Sciatic nerve (tissue), 2 donors: ENCODE data around the gene LMTK2. TPM values are rescaled to one million over a fixed set of nuclear protein-coding genes. Genes with fewer than 3 reads are reported as not detected.

Experiments
- ATAC-seq: fragments of 200-7000 bp; cut with Tn5 transposase; one replicate; pipeline ENCODE4 v1.9.1; 2020; ENCODE audit warnings: mild to moderate bottlenecking, moderate library complexity
- DNase-seq: peaks from one replicate; pipeline ENCODE4 v3.0.0-alpha.2; 2020; ENCODE audit warnings: low spot score
- intact Hi-C: fragments of 100-400 bp; cut with DNase I; formaldehyde crosslinking; loops from one replicate; pipeline ENCODE4 v1.14.2; 2022
- total RNA-seq: library from RNA; stranded (reverse); fragmentation: NEBNext Ultra II Directional; extraction: Animal tissue kit (Norgen Biotek cat#: 25700); gene quantifications from one replicate; pipeline ENCODE4 v1.2.1, GENCODE V29; 2021
- donor health status: DM: no; HTN: no; CAD: no.
- donor health status: DM: no; HTN: no; CAD: no.

Gene LMTK2
- total RNA-seq, 1 donor from 2014 or later, result 14.5 TPM

DNA sequence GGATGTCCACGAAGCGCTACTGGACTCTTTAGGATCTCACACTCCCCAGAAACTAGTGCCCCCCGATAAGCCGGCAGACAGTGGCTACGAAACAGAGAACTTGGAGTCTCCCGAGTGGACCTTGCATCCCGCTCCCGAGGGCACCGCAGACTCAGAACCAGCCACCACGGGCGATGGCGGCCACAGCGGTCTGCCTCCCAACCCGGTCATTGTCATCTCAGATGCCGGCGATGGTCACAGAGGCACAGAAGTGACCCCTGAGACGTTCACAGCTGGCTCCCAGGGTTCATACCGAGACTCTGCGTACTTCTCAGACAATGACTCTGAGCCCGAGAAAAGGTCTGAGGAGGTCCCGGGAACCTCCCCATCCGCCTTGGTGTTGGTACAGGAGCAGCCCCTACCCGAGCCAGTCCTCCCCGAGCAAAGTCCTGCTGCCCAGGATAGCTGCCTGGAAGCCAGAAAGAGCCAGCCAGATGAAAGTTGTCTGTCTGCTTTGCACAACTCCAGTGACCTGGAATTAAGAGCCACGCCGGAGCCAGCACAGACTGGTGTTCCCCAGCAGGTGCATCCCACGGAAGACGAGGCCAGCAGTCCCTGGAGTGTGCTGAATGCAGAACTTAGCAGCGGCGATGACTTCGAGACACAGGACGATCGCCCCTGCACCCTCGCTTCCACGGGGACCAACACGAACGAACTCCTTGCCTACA lies 87.0 kb downstream of the LMTK2 start:
- no peak for ATAC-seq
- intact Hi-C loops, result no loop called here
- DNase-seq, result no peak

DNA sequence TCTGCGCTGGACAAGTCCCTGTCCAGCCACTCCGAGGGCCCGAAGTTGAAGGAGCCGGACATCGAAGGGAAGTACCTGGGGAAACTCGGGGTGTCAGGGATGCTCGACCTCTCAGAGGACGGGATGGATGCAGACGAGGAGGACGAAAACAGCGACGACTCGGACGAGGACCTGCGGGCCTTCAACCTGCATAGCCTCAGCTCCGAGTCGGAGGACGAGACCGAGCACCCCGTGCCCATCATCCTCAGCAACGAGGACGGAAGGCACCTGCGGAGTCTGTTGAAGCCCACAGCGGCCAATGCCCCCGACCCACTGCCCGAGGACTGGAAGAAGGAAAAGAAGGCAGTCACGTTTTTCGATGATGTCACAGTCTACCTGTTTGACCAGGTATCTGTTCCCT lies 87.5 kb downstream of the LMTK2 start:
- intact Hi-C loops, result no loop called here
- ATAC-seq (no peak), DNase-seq (no peak)

DNA sequence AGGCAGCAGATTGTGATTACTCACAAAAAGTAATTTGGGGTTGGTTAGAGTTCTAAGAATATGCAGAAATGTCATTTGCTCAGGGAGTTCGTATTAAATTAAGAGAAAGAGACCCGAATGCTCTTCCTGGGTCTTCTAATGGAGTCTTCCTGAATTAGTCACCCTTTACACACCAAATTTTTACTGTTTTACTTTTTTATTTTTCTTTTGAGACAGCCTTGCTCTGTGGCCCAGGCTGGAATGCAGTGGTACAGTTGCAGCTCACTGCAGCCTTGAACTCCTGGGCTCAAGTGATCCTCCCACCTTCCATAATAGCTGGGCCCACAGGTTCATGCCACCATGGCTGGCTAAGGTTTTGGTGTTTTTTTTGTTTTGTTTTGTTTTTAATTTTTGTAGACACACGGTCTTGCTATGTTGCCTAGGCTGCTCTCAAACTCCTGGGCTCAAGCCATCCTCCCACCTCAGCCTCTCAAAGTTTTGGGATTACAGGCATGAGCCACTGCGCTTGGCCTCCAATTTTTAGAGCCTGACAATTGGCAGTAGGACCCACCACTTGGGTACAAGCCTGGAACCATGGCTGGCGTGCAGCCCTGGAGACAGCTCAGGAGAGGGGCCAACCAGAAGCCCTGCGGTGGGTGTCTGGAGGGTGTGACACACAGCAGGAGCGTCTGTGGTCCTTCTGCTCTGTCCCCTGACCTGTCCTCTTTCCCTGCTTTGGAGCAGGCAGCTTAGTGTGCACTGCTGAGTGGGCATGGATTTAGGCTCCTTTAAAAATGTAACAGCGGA lies 88.2 kb downstream of the LMTK2 start:
- intact Hi-C loops, result no loop called here
- DNase-seq (no peak), ATAC-seq (no peak)

DNA sequence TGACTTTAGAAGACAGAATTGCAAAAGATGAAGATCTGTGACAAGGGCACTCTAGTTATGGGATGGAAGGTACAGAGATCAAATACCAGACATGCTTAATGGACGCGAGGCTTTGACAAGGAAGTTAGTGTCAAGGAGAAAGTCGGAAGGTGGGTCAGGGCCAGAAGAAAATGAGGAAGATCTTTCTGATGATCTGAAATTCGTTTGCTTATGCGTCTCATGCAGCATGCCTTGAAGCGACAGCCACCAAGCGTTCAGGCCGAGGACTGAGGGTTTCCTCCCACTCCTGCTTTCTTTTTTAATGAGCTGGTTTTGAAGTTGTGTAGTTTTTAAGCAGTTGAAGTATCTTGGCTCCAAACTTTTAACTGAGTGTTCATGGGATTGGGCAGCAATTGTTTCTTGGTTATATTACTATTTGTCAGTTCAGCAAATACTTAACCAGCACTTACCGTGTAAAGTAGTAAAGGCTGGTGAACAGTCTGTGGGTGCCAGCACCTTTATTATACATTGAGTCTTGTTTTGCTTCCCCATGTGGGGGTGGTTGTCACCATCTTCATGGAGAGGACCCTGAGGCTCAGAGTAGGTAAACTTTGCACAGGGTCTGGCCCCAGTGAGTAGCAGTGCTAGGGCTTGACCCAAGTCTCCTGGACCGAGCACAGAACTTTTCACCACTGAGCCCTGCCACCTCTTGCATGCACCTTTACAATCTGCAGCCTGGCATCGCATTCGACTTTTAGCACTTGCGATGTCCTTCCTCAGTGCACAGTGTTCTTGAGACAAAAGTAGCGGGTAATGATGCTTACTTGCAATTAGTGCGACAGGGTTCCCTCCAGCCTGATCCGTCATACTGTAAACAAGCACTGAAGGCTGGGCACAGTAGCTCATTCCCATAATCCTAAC lies 90.3 kb downstream of the LMTK2 start:
- ATAC-seq (no peak), DNase-seq (no peak)
- intact Hi-C loops, result no loop called here

DNA sequence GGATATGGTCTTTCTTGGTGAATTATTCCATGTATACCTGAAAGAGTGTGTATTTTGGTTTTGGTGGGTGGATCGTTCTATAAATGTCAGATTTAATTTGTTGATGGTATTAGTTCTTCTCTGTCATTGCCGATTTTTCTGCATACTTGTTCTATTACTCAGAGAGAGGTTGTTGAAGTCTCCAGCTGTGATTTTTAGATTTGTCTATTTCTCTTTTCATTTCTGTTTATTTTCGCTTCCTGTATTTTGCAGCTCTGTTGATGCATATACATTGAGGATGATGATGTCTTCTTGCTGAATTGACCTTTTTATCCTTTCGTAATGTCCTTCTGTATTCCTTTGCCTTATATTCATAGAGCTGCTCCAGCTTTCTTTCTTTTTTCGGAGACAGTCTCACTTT lies 92.5 kb downstream of the LMTK2 start:
- intact Hi-C loops, result no loop called here
- DNase-seq (no peak), ATAC-seq (no peak)

DNA sequence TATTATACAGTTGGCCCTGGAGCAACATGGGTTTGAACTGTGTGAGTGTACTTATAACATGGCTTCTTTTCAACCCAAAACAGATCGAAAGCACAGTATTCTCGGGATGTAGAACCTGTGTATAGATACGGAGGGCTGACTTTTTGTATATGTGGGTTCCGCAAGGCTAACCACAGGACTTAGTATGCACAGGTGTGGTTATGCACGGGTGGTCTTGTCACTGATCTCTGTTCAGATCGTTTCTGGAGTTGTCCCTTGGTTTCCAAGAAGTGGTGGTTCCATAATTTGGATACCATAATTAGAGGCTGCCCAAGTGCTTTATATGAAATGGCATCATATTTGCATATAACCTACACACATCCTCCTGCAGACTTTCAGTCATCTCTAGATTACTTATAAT lies 93.7 kb downstream of the LMTK2 start:
- ATAC-seq, result no peak
- intact Hi-C loops, result no loop called here

DNA sequence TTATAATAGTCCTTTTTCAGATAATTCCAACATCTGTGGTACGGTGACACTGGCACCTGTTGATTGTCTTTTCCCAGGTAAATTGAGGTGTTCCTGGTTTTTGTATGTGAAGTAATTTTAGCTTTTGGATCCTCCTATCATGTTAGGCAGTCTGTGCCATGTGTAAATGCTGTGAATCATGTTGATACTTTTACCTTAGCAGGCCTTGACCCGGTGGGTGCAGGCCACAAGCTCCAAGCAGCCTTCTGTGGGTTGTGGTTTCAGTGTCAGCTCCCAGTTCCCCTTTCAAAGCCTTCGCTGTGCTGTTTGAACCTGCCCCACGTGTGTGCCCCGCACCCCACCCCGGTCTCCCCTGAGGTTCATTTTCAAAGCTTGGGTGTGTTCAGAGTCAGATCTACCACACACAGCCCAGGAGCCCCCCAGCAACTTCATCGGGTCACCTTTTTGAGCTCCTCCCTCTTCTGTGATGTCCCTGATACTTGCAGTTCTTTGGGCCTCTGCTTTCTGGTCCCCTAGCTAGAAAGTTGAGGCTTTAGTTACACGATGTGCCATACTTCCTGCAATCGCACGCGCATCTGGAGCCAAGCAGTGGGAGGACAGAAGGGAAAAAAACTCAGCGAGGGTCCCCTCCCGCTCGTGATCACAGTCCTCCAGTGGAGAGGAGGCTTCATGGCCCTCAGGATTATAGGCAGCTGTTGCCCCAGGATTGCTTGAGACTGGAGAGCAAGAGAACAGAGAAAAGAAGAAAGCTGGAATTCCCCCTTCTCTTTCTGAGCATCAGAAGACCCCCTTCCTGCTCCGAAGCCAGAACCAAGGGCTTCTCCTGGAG lies 95.9 kb downstream of the LMTK2 start:
- DNase-seq, result no peak
- ATAC-seq, result no peak
- intact Hi-C loops, result no loop called here

More for the DNA sequence above, 93.7 kb downstream of the LMTK2 start:
- no peak for DNase-seq

DNA sequence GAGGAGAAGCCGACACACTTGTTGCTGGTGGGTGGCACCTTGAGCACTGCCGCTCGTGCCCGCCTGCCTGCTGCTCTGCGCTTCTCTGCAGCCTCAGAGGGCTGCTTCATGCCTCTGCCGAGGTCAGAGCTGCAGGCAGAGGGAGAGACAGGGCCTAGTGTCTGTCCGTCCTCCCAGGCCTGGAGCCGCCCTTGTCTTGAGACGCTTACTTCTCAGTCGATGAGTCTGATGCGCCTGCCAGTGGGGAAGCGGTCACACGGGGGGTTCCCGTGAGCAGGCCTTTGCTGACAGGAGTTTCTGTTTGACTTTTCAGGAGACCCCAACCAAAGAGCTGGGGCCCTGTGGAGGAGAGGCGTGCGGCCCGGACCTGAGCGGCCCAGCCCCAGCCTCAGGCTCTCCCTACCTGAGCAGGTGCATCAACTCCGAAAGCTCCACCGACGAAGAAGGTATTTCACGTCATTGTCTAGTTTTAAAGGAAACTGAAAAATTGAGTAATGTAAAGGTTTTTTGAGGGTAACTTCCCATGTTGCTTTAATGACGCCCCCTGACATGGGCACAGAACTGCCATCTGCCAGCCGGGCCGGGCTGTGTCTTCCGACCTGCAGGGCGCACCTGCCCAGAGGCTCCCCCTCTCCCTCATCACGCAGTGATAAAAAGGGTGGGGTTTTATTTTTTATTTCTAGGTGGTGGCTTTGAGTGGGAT lies 96.8 kb downstream of the LMTK2 start:
- DNase-seq (no peak), ATAC-seq (no peak)
- intact Hi-C loops, result no loop called here

DNA sequence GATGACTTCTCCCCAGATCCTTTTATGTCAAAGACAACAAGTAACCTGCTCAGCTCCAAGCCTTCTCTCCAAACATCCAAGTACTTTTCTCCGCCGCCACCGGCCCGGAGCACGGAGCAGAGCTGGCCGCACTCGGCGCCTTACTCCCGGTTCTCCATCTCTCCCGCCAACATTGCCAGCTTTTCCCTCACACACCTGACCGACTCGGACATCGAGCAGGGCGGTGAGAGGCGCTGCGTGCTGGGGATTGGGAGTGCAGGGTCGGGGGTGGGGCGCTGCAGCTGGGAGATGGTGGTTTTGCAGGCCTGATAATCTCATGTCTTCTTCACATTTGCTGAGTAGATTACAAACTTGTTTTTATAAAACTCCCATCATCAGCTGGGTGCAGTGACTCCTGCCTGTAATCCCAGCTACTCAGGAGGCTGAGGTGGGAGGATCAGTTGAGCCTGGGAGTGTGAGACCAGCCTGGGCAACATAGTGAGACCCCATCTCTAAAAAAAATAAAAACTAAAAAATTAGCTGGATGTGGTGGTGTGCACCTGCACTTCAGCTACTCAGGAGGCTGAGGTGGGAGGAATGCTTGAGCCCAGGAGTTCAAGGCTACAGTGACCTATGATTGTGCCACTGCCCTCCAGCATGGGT lies 97.4 kb downstream of the LMTK2 start:
- intact Hi-C loops, result no loop called here
- ATAC-seq, result no peak

DNA sequence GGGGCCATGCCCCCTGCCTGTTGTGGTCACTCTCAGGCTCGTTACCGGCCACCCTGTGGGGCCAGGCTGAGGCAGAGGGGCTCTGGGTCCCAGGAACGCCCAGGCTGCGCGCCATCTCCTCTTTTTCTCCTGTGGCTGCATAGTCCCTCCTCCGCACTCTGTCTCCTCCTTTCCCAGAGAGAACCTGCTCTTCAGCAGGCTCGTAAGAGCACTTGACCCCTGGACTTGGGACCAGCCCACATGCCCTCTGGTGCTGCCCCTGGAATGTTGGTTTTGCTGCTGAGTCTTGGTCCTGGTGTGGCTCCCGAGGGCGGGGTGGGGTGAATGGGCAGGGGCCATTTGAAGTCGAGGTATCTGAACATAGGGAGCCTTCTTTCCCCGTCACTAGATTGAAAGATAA lies 98.0 kb downstream of the LMTK2 start:
- no peak for DNase-seq
- ATAC-seq, result no peak
- intact Hi-C loops, result no loop called here

More for the DNA sequence above, 97.4 kb downstream of the LMTK2 start:
- DNase-seq, result no peak

DNA sequence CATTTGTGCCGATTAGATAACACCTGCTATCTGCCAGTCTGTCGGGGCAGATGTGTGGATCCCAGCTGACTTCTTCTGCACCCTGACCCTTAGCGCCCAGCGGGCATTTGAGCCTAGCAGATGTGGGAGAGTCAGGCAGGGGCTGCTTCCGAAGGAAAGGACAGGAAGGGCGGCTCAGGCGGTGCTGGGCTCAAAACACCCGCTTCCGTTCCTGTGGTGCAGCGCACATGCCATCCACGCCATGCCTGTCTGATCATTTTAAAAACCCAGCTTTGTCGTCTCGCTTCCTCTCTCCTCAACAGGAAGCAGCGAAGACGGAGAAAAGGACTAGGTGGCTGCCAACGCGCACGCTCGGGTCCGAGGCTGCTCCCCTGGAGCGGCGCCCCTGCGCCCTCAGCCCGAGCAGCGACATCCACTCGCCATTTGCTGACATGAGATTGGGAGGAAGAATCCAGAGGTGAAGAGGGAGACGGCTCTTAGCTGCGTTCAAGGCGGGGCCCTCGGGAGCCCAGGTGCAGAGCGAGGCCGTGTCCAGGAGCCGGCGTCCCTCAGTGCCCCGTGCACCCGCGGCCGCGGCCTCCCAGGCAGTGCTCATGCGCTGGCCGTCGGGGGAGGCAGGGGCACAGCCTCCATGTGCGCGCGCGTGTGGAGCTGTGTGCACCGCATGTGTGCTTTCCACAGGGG lies 98.6 kb downstream of the LMTK2 start:
- ATAC-seq, result no peak

DNA sequence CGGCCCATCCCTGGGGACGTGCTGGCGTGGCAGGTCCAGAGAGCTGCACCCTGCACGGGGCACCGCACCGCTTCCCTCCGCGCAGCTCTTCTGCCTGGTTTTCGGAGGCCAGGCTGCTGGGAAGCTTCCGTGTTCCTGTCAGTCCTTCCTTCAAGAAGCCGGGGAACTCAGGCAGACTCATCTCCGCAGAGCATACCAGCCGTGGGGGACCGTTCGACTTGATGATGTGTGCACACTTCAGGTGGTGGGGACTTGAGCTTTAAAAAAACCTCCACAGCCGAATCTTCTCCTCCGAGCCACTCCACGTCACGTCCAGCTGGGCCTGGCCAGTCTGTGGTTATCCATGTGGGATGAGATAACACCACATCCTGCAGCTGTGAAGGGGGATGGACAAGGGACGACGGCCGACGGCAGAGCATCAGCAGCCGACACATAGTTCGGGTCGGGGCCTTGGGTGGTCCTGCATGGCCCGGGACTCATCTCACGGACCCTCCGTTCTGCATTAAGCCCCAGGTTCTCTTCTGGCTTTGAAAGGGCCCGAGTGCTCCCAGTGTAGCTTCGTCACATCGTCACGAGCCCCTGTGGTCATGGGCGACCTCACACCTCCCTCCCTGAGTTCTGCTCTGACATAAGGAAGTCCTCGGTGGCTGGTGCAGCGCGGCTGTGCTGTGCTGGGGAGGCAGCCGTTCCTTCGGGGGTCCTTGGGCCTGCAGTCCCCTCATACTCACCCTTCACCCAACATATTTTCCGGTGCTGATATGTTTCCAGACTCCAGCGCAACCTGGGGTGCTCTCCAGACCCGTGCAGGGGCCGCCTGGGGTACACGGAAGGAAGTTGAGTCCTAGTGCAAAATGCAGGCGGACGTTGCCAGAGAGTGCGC lies 100.0 kb downstream of the LMTK2 start:
- no peak for DNase-seq
- intact Hi-C loops, result no loop called here
- no peak for ATAC-seq

More for the DNA sequence above, 98.6 kb downstream of the LMTK2 start:
- no peak for DNase-seq
- intact Hi-C loops, result no loop called here

DNA sequence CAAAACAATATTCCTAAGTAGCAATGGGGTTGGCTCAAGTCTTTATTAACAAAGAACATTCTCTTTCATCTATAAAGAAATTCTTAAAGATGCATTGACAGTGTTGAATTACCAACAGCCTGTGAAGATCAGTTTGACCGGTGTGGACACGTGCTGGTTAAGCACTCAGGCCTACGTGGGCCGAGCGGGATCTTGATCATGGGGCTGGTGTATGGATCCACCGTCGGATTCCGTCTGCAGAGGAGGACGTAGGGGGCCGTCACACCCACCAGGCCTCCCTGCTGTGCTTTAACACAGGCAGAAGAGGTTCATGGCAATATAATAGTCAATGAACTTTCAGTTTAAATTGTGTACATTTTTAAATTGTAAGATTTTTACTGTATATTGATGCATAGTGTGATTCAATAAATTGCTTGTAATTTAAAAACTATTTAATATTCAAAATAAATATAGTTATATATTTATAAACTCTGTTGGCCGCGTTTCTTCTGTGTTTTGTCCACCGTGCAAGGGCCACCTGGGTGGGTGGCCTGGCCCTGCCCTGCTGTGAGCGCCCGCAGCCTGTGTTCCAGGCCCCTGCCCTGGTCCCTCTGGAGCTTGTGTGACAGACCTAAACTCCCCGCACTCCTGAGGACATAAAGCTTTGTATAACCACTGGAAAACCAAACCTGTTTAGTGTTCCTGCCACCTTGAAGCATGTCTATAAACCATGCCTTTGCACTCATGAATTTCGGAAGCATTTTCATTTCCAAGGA lies 102.7 kb downstream of the LMTK2 start:
- no peak for DNase-seq
- no peak for ATAC-seq
- intact Hi-C loops, result no loop called here

DNA sequence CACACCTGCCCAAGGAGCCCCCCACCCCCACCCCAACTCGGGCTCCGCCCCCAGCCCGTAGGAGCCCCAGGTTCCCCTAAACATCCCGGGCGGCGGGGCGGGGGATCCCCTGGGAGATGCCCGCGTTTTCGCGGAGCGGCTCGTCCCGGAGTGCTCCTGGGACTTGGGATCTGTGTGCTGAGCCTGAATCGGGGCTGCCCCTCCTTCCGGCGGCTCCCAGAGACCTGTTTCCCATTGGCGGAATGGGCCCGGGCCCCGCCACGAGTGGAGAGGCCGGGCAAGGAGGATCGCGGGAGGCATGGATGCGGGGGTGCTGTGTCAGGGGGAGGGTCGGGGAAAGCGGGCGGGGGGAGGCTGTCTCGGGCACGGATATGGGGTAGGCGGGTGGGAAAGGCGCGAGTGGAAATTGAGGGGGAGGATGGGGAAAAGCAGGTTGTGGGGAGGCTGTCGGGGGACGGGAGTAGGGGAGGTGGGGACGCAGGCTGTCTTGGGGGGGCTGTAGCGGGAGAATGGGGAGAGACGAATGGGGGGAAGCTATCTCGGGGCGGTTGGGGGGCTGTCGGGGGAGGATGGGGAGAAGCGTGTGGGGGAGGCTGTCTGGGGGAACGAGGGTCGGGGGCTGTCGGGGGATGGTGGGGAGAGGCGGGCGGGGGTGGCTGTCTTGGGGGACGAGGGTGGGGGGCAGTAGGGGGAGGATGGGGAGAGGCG lies 104.0 kb downstream of the LMTK2 start:
- intact Hi-C loops, result no loop called here
- peak; percentile 59 for DNase-seq
- ATAC-seq, result no peak

DNA sequence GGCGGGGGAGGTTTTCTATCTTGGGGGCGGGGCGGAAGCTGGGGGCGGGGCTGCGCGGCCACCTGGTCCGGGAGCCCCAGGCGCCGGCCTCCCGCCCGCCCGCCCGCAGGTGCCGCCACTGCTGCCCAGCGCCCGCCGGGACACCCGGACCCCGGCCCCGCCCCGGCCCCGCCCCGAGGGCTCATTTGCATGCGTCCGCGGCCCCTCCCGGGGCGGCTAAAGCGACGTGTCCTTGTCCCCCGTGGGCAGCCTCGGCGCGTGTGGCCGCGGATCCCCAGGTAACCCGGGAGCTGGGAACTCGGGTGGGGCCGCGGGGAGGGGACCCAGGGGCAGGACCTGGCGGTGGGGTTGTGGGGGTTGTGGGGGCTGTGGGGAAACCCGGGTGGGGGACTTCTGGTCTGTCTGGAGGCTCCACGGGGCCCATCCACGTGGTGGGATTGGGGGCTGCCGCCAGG lies 104.6 kb downstream of the LMTK2 start, which contains the start of gene BHLHA15:
Gene BHLHA15 (plus strand): TSS at position 219 of the 455 bp plus-strand sequence. CDS start 871 bp downstream, outside the sequence.
- DNase-seq (peak; percentile 60), ATAC-seq (no peak)
- intact Hi-C loops, result no loop called here
